ENCODE data around the gene ADK. TPM values are rescaled to one million over a fixed set of nuclear protein-coding genes. Genes with fewer than 3 reads are reported as not detected.

The ADK gene
- polyA plus RNA-seq, 1 experiment: 19.4 TPM

DNA sequence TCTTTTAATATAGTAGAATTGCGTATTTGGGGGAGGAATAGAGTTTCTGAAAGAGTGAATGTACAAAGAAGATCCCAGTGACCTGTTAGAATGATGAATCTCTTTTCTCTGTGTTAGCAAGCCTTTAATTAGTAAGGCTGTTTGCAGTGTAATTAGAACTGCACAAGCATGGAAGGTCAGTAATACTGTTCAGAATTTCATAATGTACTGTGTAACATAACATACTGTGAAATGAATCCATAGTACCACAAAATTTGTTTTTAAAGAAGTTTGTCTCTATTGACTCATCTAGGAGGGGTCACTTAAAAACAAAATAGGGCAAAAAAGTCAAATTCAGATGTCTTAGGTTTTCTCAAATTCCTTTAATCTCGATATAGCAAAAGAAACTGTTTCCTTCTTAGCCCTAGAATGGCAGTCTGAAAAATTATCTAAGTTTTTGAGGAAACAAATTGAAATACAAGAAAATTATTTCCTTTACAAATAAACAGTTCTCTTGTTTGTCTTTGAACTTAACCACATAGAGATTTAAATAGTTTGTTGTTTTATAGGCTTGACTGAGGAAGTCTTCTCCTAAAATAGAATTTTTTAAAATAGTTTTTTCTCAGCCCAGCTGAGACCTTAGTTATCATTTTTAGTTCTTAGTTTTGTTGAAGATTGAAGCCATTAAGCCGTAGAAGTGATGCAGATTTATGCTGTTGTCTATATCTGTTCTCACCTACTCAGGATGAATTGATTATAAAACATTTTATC, 12.5 kb downstream of the ADK start:
- DNase-seq (ENCODE audit: low read depth): no peak
- H3K27me3 ChIP-seq (ENCODE audit: control insufficient read depth, insufficient read depth, low read length): no peaks in the 10 kb centered on the region
- ChIA-PET POLR2A (no interaction called here), CTCF (no interaction called here)
- no peak for TF ChIP-seq CTCF (IDR thresholded peaks at IDR 0.05; ENCODE audit: insufficient read depth, low read depth, low read length)
- no peaks in the 10 kb centered on the region for H3K36me3 ChIP-seq (ENCODE audit: control insufficient read depth, insufficient read depth, low read length)
- H3K4me3 ChIP-seq (ENCODE audit: low read depth, low read length): no peak overlapping the region

DNA sequence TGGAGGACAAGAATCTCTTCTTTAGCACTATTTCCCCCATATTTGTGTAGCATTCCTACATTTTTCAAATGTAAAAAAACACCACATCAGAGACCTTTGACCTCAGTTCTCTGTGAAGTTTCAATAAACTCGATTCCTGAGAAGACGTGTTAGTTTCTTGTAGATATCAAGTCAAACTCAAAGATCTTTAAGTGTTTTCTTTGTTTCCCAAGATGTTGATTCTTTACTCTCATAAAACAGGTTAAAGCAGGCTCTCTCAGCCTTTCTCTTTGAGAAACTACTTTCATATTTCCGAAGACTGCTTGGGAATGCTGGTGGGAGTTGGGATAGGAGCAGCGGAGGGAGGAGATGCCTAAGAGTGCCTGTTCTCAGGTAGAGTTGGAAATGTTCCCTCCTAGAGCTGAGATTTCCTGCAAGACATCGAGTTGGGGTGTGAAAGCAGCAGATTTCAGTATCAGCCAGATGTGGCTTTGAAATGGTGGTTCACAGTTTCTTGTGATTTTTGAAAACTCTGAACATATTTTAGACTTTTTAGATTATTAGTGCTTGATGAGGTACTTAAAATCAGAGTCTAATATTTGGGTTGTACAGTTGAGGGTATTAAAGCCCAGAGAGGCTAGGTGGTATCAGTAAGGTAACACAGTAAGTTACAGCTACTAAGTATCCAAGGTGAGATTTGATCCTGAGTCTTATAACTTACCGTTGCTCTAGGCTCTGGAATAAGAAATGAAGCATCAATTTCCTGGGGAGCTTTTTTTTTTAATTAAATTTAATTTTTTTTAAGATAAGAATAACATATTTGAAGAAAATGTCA, 13.9 kb downstream of the ADK start:
- CTCF ChIA-PET: interaction anchor here (1.2 kb wide), 1 partner anchor 41 kb away, joined by 3 read pairs; no protein-coding TSS in a partner anchor
- no peak overlapping the region for H3K4me3 ChIP-seq (ENCODE audit: low read depth, low read length)
- DNase-seq (ENCODE audit: low read depth): no peak
- POLR2A ChIA-PET: interaction anchor here (0.7 kb wide), 1 partner anchor 8 kb away, joined by 5 read pairs; no protein-coding TSS in a partner anchor
- TF ChIP-seq CTCF (IDR thresholded peaks at IDR 0.05; ENCODE audit: insufficient read depth, low read depth, low read length): no peak
- H3K36me3 ChIP-seq (ENCODE audit: control insufficient read depth, insufficient read depth, low read length): no peaks in the 10 kb centered on the region
- H3K27me3 ChIP-seq (ENCODE audit: control insufficient read depth, insufficient read depth, low read length): no peaks in the 10 kb centered on the region

DNA sequence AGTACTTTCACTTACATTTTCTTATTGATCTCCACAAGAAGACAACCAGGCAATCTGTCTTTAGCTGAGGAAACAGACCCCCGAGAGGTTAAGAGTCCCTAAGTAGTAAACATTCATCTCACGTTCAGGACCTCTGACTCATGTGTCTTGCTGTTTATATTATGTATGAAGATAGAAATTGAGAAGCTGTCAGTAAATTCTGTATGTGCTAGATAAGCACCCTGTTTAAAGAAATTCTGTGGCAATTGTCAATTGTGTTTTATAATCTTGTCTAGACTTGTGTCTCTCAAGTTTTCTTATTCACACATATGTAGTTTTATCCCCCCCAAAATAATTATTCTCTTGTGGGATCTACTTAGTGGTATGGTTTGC, 14.5 kb downstream of the ADK start:
- Histone ChIP-seq H3K4me3 (ENCODE audit: low read depth, low read length) (no peak overlapping the region), H3K27me3 (ENCODE audit: control insufficient read depth, insufficient read depth, low read length) (no peaks in the 10 kb centered on the region), H3K36me3 (ENCODE audit: control insufficient read depth, insufficient read depth, low read length) (no peaks in the 10 kb centered on the region)
- no peak for TF ChIP-seq CTCF (IDR thresholded peaks at IDR 0.05; ENCODE audit: insufficient read depth, low read depth, low read length)
- DNase-seq (ENCODE audit: low read depth): no peak
- ChIA-PET CTCF (interaction anchor here (0.8 to 1.3 kb wide), 3 partner anchors 15 to 42 kb away, joined by 3 read pairs; partner anchors contain the start of genes ADK and AP3M1), POLR2A (interaction anchor here (0.7 kb wide), 1 partner anchor 8 kb away, joined by 5 read pairs; no protein-coding TSS in a partner anchor)

DNA sequence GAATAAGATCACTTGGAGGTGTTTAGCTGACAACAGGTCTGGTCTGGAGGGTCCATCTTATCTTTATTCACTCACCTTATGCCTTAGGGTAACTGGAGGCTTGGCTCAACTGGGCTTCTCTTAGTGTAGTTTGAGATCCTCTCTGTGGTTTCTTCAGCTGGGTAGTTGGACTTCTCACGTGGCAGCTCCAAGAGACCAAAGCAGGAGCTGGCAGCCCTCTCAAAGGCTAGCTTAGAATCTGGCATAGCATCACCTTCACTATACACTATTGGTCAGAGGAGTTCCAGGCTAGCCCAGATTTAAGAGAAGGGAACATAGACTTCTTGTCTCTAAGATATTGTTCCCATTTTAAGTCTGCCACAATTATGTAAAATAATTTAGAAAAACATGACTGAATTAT, 16.4 kb downstream of the ADK start:
- H3K27me3 ChIP-seq (ENCODE audit: control insufficient read depth, insufficient read depth, low read length): no peaks in the 10 kb centered on the region
- no peaks in the 10 kb centered on the region for H3K36me3 ChIP-seq (ENCODE audit: control insufficient read depth, insufficient read depth, low read length)
- no peak for TF ChIP-seq CTCF (IDR thresholded peaks at IDR 0.05; ENCODE audit: insufficient read depth, low read depth, low read length)
- no peak for DNase-seq (ENCODE audit: low read depth)
- H3K4me3 ChIP-seq (ENCODE audit: low read depth, low read length): no peak overlapping the region
- CTCF ChIA-PET: interaction anchor here (0.9 kb wide), 1 partner anchor 46 kb away, joined by 3 read pairs; no protein-coding TSS in a partner anchor
- POLR2A ChIA-PET: no interaction called here

- no peak for DNase-seq (ENCODE audit: low read depth)
- no peaks in the 10 kb centered on the region for H3K27me3 ChIP-seq (ENCODE audit: control insufficient read depth, insufficient read depth, low read length)
- TF ChIP-seq CTCF (IDR thresholded peaks at IDR 0.05; ENCODE audit: insufficient read depth, low read depth, low read length): no peak
- POLR2A ChIA-PET: no interaction called here
- no peaks in the 10 kb centered on the region for H3K36me3 ChIP-seq (ENCODE audit: control insufficient read depth, insufficient read depth, low read length)
- H3K4me3 ChIP-seq (ENCODE audit: low read depth, low read length): no peak overlapping the region
- CTCF ChIA-PET: no interaction called here
Measured at GRCh38 chr10:74171625-74172024, 20.6 kb downstream of the ADK start.

Measured in BJ (cell line).